Urinary bladder (tissue), 4 donors: Measurements from ENCODE around the gene AGPAT1. TPM values are rescaled to one million over a fixed set of nuclear protein-coding genes. Genes with fewer than 3 reads are reported as not detected.

Experiments
- DNase-seq: peaks from one replicate; pipeline ENCODE4 v3.0.0-alpha.2; 2015; ENCODE audit errors: extremely low spot score
- H3K27ac ChIP-seq: one replicate; pipeline ENCODE4 v1.5.1; 2013; ENCODE audit warnings: low read depth, mild to moderate bottlenecking, moderate library complexity
- H3K36me3 ChIP-seq: one replicate; pipeline ENCODE4 v1.6.1; 2013; ENCODE audit warnings: mild to moderate bottlenecking, moderate library complexity; ENCODE audit not compliant: insufficient read depth
- H3K4me1 ChIP-seq: one replicate; pipeline ENCODE4 v1.6.1; 2013; ENCODE audit warnings: mild to moderate bottlenecking, moderate library complexity; ENCODE audit not compliant: insufficient read depth
- H3K4me3 ChIP-seq: one replicate; pipeline ENCODE4 v1.5.1; 2013; ENCODE audit warnings: low read depth, low read length
- WGBS: extraction: QIAGEN DNeasy Blood & Tissue Kit; methylation state at CpG from one replicate; pipeline ENCODE4 v1.1.7; 2013; 5-methylcytosine and 5-hydroxymethylcytosine counted together
- polyA plus RNA-seq: library from polyadenylated mRNA; stranded (reverse); fragments of 200-250 nt; gene quantifications from one replicate; pipeline ENCODE4 v1.2.3, GENCODE V29; 2013
- total RNA-seq: library from RNA; depleted of rRNA; stranded (reverse); fragments of >200 nt; gene quantifications from one replicate; pipeline ENCODE4 v1.2.3, GENCODE V29; 2014
- donor health status: healthy with polysubstance abuse.
- donor health status: healthy.

Gene AGPAT1
- total and polyA plus RNA-seq, 2 donors = 13.8 to 93.7 TPM

DNA sequence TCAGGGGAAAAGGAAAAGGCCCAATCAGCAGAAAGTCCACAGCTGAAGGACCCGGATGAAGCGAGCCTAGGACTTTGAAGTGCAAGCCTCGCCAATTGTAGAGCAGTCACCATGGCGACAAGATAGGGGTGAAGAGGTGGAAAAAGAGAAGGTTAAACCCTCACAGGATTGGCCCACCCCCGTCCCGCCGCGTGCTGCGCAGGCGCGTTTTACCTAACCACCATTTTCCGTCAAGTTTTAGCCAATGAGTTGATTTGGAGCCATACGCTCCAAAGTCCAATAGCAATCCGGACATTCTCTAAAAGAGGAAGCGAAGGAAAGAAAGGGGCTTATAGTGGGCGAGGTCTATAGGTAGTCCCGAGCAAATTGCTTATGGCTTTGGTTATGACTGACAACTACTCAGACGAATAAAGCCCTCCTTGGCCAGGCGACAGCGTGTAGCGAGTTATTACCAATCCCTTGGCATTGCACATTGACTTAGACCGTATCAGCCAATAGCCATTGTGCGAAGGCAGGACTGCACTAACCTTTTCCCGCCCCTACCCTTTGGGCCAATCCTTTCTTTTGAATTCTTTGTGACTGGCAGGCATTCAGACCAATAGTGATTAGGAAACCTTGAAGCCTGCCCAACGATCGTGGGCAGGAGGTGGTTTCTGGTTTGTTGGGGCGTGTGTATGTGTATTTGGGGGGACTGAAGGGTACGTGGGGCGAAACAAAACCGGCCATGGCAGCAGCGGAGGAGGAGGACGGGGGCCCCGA lies 2.1 kb upstream of the AGPAT1 start, which contains the start of gene RNF5:
RNF5 (plus strand) TSS at position 618 of the 759 bp plus-strand sequence; CDS start at position 725, 107 bp downstream.
- peak within 1 kb of the TSS; percentile 95 for H3K27ac ChIP-seq
- peak within 1 kb of the TSS; percentile 59 for H3K4me3 ChIP-seq
- H3K36me3 ChIP-seq = no peaks in the 10 kb centered on the region
- under 1% methylated on average over 33 of the region's 33 CpGs for WGBS
- peak; percentile 100 for DNase-seq
- peaks cover 3% of the 10 kb centered on the region for H3K4me1 ChIP-seq

DNA sequence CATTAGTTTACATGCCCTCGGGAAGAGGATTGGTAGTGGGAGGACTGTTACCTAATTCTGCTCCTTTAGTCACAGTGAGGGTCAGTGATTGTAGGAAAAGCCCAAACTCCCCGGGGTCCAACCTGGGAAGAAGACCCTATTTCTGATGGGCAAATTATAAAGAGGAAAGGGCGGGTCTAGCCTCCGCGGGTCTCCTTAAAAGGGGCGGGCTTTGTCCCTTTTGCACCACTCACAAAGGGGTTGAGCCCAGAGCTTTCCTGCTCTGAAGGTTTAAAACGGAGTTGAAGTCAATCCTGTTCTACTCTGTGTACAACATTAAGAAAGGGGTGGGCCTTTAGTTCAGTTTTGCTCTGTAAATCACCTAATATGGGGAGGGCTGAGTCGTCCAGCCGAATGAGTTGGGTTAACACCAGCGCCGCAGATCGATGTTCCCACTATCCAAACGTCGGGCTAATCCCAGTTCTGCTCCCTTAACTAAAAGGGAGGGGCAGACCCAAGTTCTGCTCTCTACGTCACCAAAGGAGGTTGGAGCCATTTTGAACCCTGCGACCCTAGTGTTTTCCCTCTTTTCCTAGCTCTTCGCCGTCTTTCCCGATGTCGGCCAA lies 1.4 kb upstream of the AGPAT1 start:
- DNase-seq = no peak
- H3K27ac ChIP-seq = peak overlapping the region; percentile 95
- no peaks in the 10 kb centered on the region for H3K36me3 ChIP-seq
- H3K4me1 ChIP-seq = peaks cover 3% of the 10 kb centered on the region
- WGBS = 0% methylated on average over 20 of the region's 20 CpGs
- peak overlapping the region; percentile 27 for H3K4me3 ChIP-seq

DNA sequence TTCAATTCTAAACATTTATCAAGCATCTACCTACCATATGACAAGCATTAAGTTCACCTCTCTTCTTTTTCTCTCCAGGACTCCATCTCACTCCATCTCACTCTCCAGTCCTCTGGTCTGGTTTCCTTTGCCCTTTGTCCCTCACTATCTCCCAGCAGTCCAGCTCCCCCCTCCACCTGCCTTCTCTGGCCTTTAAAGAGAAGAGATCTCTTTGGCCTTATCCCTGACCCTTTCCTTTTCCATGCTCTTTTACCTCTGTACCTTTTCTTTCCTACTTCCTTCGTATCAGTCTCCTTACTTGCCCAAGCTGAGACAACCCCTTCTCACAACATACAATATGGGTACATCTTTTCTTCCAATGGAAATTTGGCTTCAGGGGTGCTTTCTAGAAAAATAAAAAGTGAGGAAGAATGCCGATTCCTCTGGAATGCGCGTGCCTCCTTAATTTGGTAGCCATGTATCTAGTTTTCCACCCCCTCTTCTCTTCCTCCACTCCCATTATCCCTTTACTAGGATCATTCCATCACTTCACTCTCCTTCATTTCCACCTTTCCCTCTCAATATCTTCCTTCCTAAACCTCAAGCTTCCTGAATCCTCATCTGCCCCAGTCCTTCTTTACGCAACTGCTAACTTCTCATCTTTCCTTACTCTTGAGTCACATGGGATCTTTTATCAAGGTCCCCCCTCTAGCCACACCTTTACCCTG lies 745 bp upstream of the AGPAT1 start:
- Histone ChIP-seq H3K4me1 (peaks cover 3% of the 10 kb centered on the region), H3K27ac (peak overlapping the region; percentile 95), H3K4me3 (peak overlapping the region; percentile 27), H3K36me3 (no peaks in the 10 kb centered on the region)
- WGBS = 7% methylated on average over 5 of the region's 5 CpGs
- DNase-seq = no peak

DNA sequence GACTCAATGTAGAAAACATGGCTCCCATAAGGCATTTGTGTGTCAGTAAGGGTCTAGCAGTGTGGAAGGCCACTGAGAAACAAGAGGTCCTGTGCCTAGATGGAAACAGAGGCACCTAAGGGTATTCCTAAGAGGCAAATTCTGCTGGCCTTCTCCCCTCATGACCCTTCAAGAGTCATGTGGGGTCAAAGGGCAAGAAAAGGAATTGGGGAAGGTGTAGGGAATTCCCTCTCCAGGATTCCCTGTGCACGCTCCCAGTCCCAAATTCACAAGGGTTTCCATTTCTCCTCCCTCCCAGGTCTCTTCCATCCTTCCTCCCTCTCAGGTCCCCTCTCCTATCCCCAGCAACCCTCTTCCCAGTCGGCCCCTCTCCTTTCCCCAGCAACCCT lies 568 bp downstream of the AGPAT1 start:
- Histone ChIP-seq H3K27ac (no peak overlapping the region), H3K4me3 (peak overlapping the region; percentile 85), H3K36me3 (no peaks in the 10 kb centered on the region), H3K4me1 (peaks cover 3% of the 10 kb centered on the region)
- no peak for DNase-seq
- WGBS = 5% methylated on average over 2 of the region's 2 CpGs

DNA sequence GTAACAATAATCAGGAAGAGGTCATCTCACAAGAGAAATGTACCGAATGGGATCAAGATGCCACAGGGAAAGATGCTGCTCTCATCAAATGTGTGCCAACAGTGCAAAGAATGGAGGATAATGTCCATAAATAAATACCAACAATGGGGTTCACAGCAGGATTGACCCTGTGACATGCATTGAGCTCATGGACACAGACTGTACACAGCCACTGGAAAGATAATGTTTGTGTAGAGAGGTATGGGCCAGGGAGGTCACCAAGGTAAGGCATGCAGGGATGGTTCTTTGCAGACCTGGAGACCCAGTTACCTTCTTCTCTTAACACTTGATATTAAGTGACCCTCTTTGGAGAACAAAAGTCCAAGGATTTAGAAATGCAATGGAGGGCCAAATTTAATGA lies 1.5 kb downstream of the AGPAT1 start:
- WGBS = 92% methylated on average over 1 of the region's 1 CpG
- no peak for DNase-seq

DNA sequence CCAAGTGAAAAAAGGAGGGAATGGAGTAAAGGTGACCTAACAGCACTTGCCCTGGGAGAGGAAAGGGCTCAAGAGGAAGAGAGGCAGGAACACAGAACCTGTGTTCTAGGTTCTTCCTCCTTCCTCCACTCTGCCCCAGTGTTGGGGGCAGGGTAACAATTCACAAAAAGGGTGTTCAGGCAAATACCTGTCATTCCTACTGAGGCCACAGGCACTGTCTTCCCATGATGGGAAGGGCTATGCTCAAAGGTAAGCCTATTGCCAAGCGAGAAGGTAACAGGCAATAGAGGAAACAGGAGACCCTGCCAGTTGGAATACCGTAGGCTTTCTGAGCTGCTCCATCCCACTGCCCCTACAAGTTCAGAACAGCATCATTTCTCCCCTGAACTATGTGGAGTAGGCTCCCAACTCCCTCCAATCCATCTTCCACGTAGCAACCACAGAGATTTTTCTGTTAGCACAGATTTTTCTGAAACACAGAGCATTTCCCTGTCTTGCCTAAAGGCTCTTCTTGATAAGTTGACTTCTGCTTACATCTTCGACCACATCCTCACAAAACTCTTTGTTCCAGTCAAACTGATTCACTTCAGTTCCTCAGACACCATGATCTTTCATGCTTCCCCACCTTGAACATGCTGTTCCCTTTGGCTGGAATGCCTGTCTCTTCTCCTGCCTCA lies 2.7 kb downstream of the AGPAT1 start:
- 73% methylated on average over 4 of the region's 4 CpGs for WGBS
- Histone ChIP-seq H3K27ac (no peak overlapping the region), H3K4me3 (no peak overlapping the region), H3K4me1 (peaks cover 3% of the 10 kb centered on the region), H3K36me3 (peaks cover 1% of the 10 kb centered on the region)
- DNase-seq = no peak

More for the DNA sequence above, 1.5 kb downstream of the AGPAT1 start:
- peaks cover 3% of the 10 kb centered on the region for H3K4me1 ChIP-seq
- no peaks in the 10 kb centered on the region for H3K36me3 ChIP-seq
- H3K27ac ChIP-seq = no peak overlapping the region
- no peak overlapping the region for H3K4me3 ChIP-seq

DNA sequence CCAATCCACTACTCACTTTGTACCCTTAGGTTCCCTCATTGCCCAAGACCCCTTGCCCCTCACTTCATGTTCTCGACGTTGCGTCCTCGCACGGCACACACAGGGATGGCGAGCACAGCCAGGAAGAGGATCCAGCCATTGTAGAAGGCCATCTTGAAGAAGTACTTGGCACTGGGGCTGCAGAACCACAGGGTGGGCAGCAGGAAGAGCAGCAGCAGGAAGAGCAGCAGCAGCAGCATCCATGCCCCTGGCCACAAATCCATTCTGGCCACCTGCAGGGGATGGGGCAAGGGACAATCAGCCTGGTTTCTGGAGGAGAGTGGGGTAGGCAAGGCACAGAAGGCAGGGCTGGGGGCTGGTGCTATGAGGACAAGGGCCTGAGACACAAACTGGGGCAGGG lies 4.7 kb downstream of the AGPAT1 start:
- Histone ChIP-seq H3K27ac (no peak overlapping the region), H3K4me1 (peaks cover 3% of the 10 kb centered on the region), H3K36me3 (peaks cover 1% of the 10 kb centered on the region), H3K4me3 (no peak overlapping the region)
- no peak for DNase-seq
- WGBS = 97% methylated on average over 6 of the region's 6 CpGs

DNA sequence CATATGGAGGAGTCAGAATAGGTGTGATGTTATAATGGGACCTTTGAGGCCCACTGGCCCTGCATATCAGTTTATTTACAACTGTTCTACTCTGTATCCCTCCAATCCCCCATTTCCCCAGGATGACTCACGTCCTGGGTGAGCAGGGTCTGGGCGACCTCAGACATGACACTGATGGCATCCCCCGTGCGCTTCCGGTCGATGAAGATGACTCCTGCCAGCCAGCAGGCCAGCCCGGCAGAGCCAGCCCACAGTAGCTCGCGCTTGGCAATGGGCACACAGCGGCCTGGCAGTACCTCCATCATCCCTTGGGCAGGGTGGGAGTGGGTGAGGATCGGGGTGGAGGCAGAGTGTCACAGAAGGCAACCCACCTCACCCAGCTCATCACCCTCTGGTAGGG lies 5.6 kb downstream of the AGPAT1 start:
- no peak overlapping the region for H3K4me3 ChIP-seq
- DNase-seq = no peak
- H3K27ac ChIP-seq = no peak overlapping the region
- H3K36me3 ChIP-seq = peaks cover 1% of the 10 kb centered on the region
- H3K4me1 ChIP-seq = peaks cover 2% of the 10 kb centered on the region
- 92% methylated on average over 11 of the region's 11 CpGs for WGBS

DNA sequence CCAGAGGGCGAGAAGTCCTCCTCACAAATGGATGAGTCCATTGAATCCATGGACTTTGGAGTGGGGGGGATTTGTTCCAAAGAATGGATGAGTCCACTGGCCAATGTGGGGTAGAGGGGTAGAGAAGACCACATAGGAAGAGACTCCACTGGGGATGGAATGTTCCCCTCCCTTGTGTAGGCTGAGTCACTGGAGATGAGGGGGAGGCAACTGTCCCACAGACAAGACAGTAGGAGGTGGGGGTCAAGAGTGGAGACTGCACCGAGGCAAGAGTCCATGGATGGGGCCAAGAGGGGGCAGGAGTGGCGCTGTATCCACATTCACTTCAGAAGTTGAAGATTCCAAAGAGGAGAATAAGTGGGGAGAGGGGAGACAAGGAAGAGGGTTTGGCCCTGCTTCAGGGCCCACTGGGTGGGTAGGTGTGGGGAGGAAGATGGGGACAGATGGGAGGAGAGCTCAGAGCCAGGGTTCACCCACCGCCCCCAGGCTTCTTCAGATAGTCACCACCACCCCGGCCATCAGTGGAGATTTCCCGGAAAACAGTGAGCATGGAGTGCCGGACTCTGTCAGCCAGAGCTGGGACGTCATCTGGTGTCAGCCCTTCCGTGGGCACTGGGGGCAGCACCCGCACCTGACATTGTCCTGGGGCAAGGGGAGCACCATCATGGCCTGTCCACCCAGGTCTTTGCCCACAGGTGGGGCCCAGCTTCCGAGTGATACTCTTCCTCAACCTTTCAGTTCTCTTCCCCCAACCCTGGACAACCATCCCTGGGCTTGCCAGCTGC lies 6.9 kb downstream of the AGPAT1 start:
- no peak overlapping the region for H3K4me3 ChIP-seq
- no peak for DNase-seq
- no peak overlapping the region for H3K27ac ChIP-seq
- H3K36me3 ChIP-seq = peaks cover 1% of the 10 kb centered on the region
- WGBS = 74% methylated on average over 11 of the region's 11 CpGs
- H3K4me1 ChIP-seq = no peaks in the 10 kb centered on the region

DNA sequence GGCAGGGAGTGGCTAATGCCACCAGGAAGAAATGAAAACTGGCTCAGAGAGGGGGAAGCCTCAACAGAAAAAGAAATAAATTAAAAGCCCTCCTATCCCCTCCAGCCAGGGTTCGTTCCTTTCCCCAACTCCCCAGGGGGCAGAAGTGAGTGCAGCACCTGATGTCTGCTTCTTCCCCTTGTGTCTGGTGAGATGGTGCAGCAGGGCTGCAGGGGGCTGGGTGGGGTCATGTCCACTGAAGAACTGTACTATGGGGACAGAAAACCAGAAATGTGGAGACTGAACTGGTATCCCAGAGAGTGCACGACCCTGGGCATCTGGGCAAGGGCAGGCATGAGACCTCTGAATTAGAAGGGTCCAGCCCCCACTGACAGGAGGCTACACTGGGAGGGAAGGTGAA lies 7.5 kb downstream of the AGPAT1 start:
- H3K4me3 ChIP-seq = no peak overlapping the region
- H3K27ac ChIP-seq = no peak overlapping the region
- WGBS = 63% methylated on average over 2 of the region's 2 CpGs
- H3K36me3 ChIP-seq = peaks cover 1% of the 10 kb centered on the region
- H3K4me1 ChIP-seq = no peaks in the 10 kb centered on the region
- no peak for DNase-seq

DNA sequence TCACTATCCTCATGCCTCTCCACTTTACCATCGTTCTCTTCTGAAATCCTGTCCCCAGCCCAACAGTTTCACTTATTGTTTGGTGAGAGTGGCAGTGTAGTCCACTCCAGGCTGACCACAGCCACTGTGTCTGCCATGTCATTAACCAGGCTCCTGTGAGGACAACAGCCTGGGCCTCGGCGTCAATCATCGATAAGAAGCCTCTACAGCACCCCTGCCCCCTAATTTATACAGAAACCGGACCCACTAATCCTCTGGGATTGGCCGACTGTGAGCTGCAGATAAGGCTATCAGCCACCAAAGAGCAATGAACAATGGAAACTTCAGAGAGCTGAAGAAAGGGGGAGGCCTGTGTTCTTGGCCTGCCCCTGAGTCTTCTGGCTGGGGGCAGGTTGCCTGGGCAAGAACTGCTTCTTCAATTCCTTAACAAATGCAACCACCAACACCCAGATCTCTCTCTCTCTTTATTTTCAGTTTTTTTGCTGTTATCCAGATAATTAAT lies 8.1 kb downstream of the AGPAT1 start:
- no peak overlapping the region for H3K27ac ChIP-seq
- H3K4me3 ChIP-seq = no peak overlapping the region
- no peak for DNase-seq
- 42% methylated on average over 6 of the region's 6 CpGs for WGBS
- peaks cover 1% of the 10 kb centered on the region for H3K36me3 ChIP-seq
- no peaks in the 10 kb centered on the region for H3K4me1 ChIP-seq

DNA sequence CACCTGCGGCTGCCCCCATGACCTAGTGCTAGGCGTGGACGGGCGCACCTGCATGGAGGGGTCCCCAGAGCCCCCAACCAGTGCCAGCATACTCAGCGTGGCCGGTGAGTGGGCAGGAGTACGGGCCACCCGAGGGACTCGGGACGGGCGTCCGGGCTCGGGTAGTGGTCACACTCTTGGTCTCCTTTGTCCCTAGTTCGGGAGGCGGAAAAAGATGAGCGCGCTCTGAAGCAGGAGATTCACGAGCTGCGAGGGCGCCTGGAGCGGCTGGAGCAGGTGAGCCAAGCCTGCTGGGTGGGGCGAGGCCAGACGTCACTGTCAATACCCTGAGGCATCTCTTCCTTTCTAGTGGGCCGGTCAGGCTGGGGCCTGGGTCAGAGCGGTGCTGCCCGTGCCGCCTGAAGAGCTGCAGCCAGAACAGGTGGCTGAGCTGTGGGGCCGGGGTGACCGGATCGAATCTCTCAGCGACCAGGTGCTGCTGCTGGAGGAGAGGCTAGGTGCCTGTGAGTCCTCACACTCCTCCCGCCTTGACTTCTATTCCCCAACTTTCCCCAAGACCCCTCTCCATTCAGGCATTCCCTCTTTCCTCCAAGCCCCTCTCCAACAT lies 8.6 kb downstream of the AGPAT1 start:
- peaks cover 1% of the 10 kb centered on the region for H3K36me3 ChIP-seq
- H3K4me3 ChIP-seq = no peak overlapping the region
- WGBS = 79% methylated on average over 32 of the region's 32 CpGs
- no peak for DNase-seq
- H3K27ac ChIP-seq = no peak overlapping the region
- no peaks in the 10 kb centered on the region for H3K4me1 ChIP-seq
